ENCODE results near the gene SPZ1. TPM values are rescaled to one million over a fixed set of nuclear protein-coding genes. Genes with fewer than 3 reads are reported as not detected.

SPZ1 gene
- total RNA-seq, 4 donors from 2014 or later, result not detected

DNA sequence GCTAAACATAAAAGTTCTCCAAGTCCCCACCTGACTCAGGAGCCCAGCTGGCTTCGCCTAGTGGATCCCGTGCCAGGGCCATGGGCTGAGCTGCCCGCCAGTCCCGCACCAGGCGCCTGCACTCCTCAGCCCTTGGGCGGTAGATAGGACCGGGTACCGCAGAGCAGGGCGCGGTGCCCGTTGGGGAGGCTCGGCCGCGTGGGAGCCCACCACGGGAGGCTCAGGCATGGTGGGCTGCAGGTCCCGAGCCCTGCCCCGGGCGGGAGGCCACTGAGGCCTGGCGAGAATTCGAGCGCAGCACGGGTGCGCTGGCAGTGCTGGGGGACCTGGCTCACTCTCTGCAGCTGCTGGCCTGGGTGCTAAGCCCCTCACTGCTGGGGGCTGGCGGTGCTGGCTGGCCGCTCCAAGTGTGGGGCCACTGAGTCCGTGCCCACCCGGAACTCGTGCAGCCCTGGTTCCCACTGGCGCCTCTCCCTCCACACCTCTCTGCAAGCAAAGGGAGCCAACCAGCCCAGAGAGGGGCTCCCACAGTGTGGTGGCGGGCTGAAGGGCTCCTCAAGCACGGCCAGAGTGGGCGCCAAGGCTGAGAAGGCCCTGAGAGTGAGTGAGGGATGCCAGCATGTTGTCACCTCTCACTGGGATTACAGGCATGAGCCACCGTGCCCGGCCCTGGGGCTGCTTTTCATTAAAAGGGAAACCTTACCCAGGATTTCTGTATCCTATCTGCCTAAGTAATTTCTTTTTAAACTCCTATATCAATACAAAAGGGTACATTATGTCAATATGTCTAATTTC lies 9.7 kb upstream of the SPZ1 start:
- no peaks in the 10 kb centered on the region for H3K9me3 ChIP-seq
- H3K27me3 ChIP-seq, result no peaks in the 10 kb centered on the region
- no peak for DNase-seq (ENCODE audit: low spot score in 2 of 2)
- H3K36me3 ChIP-seq, result no peaks in the 10 kb centered on the region
- H3K27ac ChIP-seq, result no peak overlapping the region
- TF ChIP-seq EP300 (IDR thresholded peaks at IDR 0.05) (no peak), POLR2A (IDR thresholded peaks at IDR 0.05) (no peak), POLR2AphosphoS5 (IDR thresholded peaks at IDR 0.05) (no peak)
- TF ChIP-seq, protein P1, sequence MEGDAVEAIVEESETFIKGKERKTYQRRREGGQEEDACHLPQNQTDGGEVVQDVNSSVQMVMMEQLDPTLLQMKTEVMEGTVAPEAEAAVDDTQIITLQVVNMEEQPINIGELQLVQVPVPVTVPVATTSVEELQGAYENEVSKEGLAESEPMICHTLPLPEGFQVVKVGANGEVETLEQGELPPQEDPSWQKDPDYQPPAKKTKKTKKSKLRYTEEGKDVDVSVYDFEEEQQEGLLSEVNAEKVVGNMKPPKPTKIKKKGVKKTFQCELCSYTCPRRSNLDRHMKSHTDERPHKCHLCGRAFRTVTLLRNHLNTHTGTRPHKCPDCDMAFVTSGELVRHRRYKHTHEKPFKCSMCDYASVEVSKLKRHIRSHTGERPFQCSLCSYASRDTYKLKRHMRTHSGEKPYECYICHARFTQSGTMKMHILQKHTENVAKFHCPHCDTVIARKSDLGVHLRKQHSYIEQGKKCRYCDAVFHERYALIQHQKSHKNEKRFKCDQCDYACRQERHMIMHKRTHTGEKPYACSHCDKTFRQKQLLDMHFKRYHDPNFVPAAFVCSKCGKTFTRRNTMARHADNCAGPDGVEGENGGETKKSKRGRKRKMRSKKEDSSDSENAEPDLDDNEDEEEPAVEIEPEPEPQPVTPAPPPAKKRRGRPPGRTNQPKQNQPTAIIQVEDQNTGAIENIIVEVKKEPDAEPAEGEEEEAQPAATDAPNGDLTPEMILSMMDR (IDR thresholded peaks at IDR 0.05), result no peak
- no peaks in the 10 kb centered on the region for H3K4me1 ChIP-seq
- H3K4me3 ChIP-seq, result no peak overlapping the region
- WGBS, result 77% methylated on average over 10 of the region's 34 CpGs

DNA sequence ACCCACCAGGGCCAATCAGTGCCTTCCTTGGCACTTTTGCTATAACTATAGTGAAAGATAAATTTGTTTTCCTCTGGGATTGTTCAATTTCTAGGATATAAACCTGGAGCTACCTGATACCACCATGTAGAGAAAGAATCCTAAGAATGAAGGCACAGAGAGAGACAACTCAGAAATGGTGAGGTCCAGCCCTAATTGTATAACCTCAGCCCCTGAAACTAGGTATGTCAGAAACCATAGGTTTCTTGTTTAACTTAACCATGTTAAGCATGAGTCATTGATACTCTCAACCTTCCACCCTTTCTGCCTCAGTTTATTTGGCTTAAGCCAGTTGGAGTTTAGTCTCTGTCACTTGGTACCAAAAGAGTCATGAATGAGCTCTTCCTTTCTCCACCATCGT lies 4.6 kb upstream of the SPZ1 start:
- H3K4me3 ChIP-seq, result no peak overlapping the region
- no peaks in the 10 kb centered on the region for H3K4me1 ChIP-seq
- H3K36me3 ChIP-seq, result no peaks in the 10 kb centered on the region
- no peaks in the 10 kb centered on the region for H3K9me3 ChIP-seq
- H3K27ac ChIP-seq, result no peak overlapping the region
- DNase-seq (ENCODE audit: low spot score in 2 of 2), result no peak
- H3K27me3 ChIP-seq, result no peaks in the 10 kb centered on the region
- 96% methylated on average over 1 of the region's 1 CpG for WGBS
- no peak for TF ChIP-seq POLR2A (IDR thresholded peaks at IDR 0.05)
- TF ChIP-seq EP300 (IDR thresholded peaks at IDR 0.05), result no peak
- TF ChIP-seq POLR2AphosphoS5 (IDR thresholded peaks at IDR 0.05), result no peak
- TF ChIP-seq, protein P1 (IDR thresholded peaks at IDR 0.05), result no peak

DNA sequence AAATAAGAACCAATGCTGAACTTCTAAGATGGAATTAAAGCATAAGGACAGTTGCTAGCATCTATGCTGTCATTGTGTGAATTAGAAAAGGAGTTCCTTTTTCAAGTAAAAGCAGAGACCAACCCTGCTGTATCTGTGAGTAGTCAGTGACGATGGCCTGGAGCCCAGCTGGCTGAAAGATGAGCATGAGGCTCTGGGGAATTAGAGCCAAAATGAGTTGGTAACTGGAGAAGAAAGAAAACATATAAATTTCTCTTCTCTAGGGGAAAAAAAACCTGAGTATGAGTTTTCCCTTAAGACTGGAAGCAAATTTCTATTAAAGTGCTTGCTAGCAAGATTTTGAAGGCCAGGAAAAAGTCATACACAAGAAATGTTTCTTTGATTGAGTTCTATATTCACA lies 1.6 kb upstream of the SPZ1 start:
- no peak for DNase-seq (ENCODE audit: low spot score in 2 of 2)
- TF ChIP-seq POLR2AphosphoS5 (IDR thresholded peaks at IDR 0.05) (no peak), EP300 (IDR thresholded peaks at IDR 0.05) (no peak), POLR2A (IDR thresholded peaks at IDR 0.05) (no peak)
- TF ChIP-seq, protein P1 (IDR thresholded peaks at IDR 0.05), result no peak
- Histone ChIP-seq H3K4me3 (no peak overlapping the region), H3K27me3 (no peaks in the 10 kb centered on the region), H3K9me3 (no peaks in the 10 kb centered on the region), H3K27ac (no peak overlapping the region), H3K36me3 (no peaks in the 10 kb centered on the region), H3K4me1 (no peaks in the 10 kb centered on the region)
- WGBS, result 23% methylated on average over 1 of the region's 1 CpG

DNA sequence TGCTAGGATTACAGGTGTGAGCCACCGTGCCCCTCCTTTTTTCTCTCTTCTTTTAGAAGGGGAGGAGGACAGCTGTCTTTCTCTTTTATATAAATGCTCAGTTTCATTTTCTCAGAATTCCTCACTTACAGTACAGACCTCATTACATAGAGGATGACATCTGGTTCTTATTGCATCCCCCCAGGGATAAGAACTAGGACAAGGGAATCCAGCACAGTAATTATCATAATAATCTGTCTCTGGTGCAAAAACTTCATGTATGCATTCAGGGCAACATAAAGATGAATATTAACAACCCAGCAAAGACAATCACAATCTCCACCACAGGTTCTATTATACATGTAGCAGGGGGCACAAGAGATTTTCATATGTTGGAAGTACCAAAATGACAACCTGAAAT lies 5.1 kb downstream of the SPZ1 start:
- Histone ChIP-seq H3K27ac (no peak overlapping the region), H3K27me3 (no peaks in the 10 kb centered on the region), H3K36me3 (no peaks in the 10 kb centered on the region), H3K4me1 (no peaks in the 10 kb centered on the region), H3K9me3 (no peaks in the 10 kb centered on the region), H3K4me3 (no peak overlapping the region)
- DNase-seq (ENCODE audit: low spot score in 2 of 2), result no peak
- no peak for TF ChIP-seq POLR2A (IDR thresholded peaks at IDR 0.05)
- TF ChIP-seq POLR2AphosphoS5 (IDR thresholded peaks at IDR 0.05), result no peak
- TF ChIP-seq EP300 (IDR thresholded peaks at IDR 0.05), result no peak
- TF ChIP-seq, protein P1 (IDR thresholded peaks at IDR 0.05), result no peak
- WGBS, result 43% methylated on average over 1 of the region's 1 CpG

DNA sequence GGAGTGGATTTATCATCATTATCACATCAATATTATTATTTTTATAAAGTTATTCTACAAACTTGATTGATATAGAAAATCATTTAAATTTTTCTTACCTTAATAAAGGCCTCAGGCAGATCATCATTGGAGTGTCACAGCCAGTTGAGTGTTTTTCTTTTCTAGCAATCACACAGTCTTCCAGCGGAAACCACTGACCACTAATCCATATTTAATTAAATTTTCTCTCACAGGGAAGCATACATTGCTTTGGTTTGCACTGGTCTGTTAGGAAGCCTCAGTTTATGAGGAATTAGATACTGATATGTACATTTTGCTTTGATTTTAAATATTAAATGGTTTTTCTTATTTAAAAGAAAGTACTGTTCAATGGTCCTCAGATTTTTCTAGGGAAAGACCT lies 6.7 kb downstream of the SPZ1 start:
- no peak for DNase-seq (ENCODE audit: low spot score in 2 of 2)
- H3K9me3 ChIP-seq, result no peaks in the 10 kb centered on the region
- no peak overlapping the region for H3K27ac ChIP-seq
- no peaks in the 10 kb centered on the region for H3K36me3 ChIP-seq
- no peaks in the 10 kb centered on the region for H3K4me1 ChIP-seq
- H3K27me3 ChIP-seq, result no peaks in the 10 kb centered on the region
- no peak for TF ChIP-seq EP300 (IDR thresholded peaks at IDR 0.05)
- no peak for TF ChIP-seq POLR2A (IDR thresholded peaks at IDR 0.05)
- TF ChIP-seq, protein P1 (IDR thresholded peaks at IDR 0.05), result no peak
- no peak for TF ChIP-seq POLR2AphosphoS5 (IDR thresholded peaks at IDR 0.05)
- H3K4me3 ChIP-seq, result no peak overlapping the region
- 46% methylated on average over 1 of the region's 1 CpG for WGBS
